8988T (cell line): ENCODE data around the gene CHN2.
A peak's percentile ranks its signal among the peaks of the same experiment; 100 is the strongest.
"Not testable (repeated sequence)": the region's sequence is repeated elsewhere in the genome, so short reads cannot be mapped to it uniquely, and the experiment has no call there.

Experiments used
- DNase-seq: peaks from one replicate; pipeline ENCODE4 v3.0.0; 2011

The CHN2 gene

DNA sequence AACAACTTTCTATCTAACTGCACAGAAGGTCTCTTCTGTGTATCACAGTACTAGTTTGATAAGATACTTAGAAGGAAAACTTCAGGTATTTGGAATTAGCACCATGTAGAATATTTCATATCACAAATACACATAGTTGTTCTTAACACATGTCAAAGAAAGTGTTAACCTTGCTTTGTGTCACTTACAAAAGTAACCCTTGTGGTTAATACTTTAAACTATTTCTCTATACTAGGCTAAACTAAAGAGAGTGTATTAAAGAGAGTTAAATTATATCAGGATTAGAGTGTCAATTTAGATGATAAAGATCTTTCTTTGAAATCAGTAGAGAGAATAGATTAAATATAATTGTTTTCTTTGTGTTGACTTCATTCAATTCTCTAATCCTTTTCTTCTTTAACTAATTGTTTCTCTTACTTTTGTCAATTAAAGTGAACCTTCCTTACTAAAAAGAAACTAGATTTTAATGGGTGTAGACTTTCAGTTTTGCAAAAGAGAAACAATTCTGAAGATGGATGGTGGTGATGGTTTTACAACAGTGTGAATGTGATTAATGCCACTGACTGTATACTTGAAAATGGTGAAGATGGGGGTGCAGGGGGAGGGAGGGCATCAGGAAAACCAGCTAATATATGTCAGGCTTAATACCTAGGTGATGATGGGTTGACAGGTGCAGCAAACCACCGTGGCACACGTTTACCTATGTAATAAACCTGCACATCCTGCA is 67.8 kb downstream of the CHN2 start:
- DNase-seq = no peak

DNA sequence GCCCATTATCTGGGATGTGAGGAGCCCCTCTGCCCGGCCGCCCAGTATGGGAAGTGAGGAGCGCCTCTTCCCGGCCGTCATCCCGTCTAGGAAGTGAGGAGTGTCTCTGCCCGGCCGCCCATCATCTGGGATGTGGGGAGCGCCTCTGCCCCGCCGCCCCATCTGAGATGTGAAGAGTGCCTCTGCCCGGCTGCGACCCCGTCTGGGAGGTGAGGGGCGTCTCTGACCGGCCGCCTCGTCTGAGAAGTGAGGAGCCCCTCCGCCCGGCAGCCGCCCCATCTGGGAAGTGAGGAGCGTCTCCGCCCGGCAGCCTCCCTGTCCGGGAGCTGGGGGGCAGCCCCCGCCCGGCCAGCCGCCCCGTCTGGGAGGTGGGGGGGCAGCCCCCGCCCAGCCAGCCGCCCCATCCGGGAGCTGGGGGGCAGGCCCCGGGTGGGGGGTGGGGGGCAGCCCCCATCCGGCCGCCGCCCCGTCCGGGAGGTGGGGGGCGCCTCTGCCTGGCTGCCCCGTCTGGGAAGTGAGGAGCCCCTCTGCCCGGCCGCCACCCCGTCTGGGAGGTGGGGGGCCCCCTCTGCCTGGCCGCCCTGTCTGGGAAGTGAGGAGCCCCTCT is 69.1 kb downstream of the CHN2 start:
- DNase-seq = not testable (repeated sequence)

GRCh38 chr7:29265208-29265923 is 70.8 kb downstream of the CHN2 start:
- DNase-seq = no peak

DNA sequence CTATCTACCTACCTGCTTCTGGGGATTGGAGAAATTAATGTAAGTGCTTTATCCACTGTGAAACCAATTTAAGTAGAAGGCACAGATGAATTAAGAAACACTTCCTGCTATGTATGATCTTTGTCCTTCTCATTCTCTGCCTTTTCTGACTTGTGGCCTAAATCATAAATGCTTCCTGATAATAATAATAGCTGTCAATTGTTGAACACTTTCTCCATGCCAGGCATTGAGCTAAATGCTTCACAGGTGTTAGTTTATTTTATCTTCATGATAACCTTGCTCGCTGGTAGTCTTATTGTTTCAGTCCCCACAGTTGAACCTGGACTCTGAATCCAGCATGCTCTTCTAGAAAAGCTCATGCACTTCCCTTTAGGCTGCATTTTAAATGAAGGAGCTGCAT is 75.4 kb downstream of the CHN2 start:
- DNase-seq = no peak

DNA sequence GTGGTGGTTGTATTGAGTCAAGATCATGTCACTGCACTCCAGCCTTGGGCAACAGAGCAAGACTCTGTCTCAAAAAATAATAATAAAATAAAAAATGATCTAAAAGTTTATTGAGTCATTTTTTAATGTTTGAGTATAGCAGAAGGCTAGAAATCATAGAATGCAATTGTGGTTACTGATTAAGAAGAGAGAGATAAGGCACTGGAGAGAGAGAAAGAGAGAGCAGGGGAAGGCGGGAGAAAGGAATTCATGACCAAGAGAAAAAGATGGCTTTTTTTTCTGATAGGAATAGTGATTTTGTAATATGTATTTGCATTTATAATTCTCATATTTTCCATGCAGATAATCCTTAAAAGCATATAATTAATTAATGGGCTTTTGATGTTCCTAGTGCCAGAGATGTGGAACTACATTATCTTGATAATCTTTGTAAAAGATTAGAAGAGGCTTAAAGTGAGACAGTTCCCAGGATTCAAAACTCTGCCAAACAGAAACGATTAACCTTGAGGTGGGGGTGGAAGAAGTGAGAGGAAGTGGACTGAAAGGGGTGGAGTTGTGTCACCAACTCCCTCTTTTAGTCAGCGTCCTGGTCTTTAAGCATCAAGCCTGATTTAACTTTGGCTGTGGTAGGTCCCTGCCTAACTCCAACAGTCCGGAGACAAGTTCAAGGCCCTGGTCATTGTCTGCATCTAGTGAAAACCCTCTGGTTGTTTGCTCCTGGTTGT is 76.2 kb downstream of the CHN2 start:
- DNase-seq = no peak

GRCh38 chr7:29271319-29271658 is 76.7 kb downstream of the CHN2 start:
- no peak for DNase-seq

DNA sequence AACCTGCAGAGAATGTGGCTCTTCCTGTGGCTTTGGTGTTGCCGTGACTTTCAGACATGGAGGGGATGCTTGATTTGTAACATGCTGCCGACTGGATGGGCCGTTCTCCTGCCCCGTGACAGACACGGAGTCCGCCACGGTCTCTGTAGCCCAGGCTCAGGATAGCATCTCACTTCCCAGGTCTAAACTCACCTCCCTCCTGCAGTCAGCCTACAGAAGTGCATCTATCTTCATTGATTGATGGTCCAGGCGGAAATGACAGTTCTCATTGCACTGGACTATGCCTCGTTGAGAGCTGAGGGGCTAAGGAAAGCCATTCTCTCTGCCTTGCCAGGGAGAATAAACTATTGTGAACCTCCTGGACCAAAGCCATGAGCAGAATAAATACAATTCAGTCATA is 77.5 kb downstream of the CHN2 start:
- DNase-seq = no peak

DNA sequence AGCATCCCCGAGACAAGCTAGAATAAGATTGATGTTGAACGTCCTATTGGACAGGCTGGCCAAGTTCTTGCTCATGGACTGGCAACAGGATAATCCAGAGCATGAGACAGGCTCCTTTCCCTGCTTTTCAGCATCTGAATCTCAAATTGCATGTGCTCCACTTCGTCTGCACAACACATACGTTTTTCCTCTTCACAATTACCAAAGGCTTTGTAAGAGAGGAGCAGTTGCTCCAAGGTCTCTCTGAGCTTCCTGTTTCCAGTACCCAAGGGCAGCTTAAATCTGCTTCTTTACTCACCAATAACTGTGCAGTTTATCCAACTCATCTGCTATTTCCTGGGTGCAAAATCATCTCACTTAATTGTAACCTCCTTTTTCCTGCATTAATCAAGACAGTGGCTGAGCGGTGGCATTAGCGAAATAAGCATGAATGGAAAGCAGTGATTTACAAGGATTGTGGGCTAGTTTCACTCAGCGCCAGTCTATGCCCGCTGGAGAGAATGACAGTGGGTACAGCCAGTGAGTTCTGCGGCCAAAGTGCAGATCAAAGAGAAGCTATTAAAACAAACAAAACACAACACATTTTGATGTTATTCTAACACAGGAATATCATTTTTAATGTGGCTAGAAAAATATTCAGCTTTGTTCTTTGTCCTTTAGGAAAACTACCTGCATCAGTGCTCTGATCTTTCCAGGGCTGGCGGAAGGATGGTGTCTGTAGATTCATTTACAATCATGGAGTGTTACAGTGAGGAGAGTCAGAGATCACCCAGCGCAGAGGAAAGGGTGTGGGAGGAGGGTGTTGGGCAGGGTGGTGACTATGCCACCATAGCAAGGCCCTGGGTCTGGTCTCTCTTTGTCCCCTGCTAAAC is 79.8 kb downstream of the CHN2 start:
- DNase-seq = no peak

- no peak for DNase-seq
Measured at GRCh38 chr7:29275018-29275318, 80.4 kb downstream of the CHN2 start.

DNA sequence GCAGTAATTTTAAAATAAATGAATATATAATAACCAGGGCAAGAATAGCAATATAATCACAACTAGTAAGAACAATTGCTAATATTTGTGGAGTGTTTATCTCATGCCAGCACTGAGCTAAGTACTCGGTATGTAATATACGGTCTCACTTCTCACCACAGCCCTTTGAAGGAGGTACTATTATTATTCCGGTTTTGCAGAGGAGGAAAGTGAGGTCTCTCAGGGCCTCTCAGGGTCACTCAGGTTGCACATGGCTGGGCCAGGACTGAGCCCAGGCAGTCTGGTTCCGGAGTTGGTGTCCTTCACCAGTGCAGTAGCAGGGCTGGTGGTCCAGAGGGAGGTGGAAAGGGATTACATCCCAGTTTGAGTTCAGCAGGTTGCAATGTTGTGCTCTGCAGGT is 80.9 kb downstream of the CHN2 start:
- DNase-seq = no peak

DNA sequence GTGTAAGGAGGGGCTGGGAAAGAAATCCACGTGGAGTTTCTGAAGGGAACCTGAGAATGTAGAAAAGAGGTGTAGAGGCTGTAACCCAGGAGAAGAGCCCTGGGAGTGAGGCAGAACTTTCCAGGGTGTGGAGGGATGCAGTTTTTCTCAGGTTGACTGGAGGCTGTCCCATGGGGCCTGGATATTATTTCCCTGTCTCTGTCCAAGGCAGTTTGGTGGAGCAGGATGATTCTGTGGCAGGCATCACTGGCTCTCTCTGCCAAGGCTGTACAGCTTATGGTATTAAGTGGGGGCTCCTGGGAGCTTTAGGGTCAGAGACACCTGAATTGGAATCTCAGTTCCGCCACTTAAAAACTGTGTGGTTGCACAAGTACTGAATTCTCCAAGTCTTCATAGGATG is 81.6 kb downstream of the CHN2 start:
- no peak for DNase-seq

- DNase-seq = no peak
Measured at GRCh38 chr7:29276806-29277205, 82.2 kb downstream of the CHN2 start.

- no peak for DNase-seq
Measured at GRCh38 chr7:29277436-29278215, 83.1 kb downstream of the CHN2 start.

DNA sequence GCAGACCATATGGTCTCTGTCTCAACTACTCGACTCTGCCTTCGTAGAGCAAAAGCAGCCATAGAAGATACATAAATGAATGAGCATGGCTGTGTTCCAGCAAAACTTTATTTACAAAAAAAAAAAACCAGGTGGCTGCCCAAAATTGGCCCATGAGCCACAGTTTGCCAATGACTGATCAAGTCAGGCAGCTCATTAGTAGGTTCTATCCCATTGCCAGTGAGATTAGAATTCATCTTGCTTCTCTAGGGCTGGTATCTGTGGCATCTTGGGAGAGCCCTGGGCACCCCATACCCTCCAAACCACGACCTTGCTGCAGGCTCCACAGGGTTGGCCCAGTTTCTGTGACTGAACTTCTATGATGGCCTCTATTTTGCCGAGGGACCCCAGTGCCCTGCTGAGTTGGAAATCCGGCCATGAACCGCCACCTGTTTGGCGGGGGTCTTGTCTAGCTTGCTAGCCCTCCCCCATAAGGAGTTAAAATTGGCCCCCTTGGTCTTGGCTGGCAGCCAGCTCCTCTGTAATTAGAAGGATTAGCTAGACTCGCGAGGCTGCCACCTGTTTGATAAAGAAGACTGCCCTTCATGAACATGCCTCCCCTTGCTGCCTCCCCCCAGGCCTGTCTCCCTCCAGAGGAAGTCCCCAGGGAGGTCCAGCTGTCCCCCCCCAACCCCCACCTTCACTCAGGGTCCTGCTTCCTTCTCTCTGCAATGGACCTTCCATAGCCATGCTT is 83.9 kb downstream of the CHN2 start:
- DNase-seq = no peak

DNA sequence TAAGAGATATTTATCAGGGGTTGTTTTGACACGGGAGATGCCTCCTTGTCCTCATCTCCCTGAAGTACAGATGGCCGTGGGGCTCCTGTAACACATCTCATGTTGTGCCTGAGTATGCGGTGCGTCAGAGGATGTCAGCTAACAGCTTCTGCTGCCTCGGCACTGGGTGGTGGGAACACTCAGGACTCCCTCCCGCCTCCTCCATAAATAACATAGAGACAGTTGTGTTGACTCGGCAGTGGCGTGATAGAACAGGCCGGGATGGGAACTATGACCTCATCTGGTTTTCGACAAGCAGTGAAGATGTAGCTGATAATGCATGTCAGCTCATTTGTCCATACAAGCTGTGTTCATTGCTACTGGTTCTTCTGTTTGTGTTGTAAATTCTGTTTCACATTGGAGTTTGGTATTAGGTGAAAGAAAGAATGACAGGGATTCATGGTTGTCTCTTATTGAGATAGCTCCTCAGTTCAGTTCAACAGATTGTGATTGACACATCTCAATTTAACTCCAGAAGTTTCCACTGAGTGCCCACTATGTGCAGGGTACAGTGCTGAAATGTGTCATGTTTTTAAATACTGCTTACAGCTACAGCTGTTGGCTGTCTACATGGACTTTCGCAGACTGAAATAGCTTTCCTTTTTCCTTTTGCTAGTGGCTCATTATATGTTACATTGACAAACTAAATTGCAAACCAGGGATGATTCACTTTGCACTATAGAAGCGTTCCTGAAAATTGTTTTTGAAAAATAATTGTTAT is 87.4 kb downstream of the CHN2 start:
- DNase-seq = no peak

DNA sequence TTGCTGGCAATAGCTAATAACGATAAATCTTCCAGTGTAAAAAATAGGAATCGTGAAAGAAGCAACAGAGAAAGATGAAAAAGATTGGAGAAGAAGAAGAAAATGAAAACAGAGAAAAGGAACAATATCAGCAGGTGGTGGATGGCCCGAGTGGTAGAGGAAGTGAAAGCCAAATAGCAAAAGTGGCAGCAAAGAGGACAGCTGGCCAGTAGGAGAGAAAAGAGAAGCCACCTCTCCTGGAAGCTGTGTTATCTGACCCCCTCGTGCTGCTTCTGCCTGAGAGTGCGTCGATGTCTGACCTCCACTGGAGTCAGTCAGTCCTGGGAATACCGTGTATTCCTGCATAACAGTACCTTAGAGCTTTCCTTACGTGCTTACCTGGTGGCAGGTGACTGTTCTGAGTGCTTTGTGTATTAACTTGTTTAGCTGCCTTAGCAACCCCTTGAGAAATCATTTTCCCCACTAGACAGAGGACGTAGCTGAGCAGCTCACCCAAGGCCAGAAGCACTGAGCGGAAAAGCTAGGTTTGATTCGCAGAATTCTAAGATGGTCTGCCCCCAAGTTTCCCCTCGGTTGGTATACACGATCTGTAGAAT is 88.3 kb downstream of the CHN2 start:
- DNase-seq = no peak

DNA sequence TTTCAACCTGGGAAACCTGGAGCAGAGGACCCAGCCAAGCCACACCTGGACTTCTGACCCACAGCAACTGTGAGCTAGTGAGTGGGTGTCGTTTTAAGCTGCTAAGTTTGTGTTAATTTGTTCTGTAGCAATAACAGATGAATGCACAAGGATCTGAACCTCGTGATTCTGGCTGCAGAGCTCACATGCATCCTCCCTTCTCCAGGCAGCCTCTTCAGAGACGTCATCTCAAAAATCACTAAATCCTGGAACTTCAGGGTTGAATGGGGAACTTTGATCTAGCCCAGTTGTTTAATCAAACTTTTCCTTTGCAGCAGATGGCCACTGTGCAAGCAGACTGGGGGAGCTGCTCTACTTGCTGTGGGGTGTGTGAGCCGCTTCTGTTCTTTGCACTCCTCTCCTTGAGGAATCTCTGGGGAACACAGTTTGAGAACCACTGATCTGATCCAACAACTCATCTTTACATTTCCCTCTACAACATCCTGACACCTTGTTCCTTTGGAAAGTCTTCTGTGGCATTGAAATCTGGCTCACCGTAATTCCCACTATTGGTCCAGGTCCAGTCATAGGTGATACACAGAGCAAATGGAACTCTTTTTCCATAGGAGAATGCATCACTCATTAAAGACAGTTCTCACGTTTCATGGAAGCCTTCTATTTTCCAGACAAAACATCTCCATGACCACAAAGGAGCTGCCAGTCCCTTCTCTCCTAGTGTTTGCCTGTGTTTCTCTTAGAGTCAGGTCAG is 90.3 kb downstream of the CHN2 start:
- no peak for DNase-seq

DNA sequence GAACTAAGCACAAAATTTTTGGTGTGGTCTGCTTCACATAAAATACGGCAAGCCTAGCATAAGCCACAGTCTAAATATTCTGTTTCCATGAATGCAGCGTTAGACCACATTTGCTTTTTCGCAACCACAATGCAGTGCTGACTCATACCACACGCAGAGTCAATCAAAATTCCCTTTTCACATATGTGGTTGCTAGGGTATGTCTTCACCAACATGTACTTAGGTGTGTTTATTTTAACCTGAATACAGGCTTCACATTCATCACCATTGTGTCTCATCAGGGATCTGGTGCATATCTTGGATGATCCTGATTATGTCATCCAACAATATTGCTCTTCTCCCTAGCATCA is 90.8 kb downstream of the CHN2 start:
- DNase-seq = no peak

- DNase-seq = no peak
Measured at GRCh38 chr7:29285861-29286260, 91.3 kb downstream of the CHN2 start.

DNA sequence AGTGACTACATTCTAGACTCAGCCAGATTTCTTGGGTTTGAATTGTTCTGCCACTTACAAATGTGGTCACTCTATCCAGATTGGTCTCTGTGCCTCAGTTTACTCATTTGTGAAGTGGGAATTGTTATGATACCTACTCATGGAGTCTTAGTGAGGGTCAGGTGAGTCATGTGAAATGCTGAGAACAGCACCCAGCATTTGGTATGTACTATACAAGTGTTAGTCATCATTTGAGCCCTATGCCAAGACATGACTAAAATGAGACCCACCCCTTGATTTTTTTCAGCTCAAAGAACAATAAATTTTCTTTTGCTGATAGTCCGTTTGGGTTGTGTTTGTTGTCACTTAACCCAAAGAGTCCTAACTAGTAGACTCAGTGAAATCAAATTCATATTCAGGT is 92.8 kb downstream of the CHN2 start:
- DNase-seq = peak; percentile 37
